Measurements from ENCODE around the gene TSBP1.

DNA sequence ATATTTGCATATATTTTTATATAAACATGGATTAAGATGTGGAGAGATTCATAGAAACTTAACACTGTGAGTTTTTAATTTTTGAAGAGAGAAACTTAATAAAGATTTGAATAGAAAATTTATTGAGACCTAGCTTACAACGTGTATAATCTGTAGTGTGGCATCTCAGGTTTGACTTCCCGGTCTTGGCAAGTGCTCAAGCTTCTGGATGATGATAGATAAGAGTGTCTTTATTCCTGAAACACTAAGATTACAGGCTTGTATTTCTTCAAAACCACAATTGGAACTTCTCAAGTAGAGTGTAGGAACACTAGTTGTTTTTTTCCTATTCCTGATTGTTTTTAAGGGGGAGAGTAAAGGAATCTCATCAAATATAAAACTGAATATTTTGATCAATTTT is 83.3 kb downstream of the TSBP1 start:
- TF ChIP-seq, protein P1, sequence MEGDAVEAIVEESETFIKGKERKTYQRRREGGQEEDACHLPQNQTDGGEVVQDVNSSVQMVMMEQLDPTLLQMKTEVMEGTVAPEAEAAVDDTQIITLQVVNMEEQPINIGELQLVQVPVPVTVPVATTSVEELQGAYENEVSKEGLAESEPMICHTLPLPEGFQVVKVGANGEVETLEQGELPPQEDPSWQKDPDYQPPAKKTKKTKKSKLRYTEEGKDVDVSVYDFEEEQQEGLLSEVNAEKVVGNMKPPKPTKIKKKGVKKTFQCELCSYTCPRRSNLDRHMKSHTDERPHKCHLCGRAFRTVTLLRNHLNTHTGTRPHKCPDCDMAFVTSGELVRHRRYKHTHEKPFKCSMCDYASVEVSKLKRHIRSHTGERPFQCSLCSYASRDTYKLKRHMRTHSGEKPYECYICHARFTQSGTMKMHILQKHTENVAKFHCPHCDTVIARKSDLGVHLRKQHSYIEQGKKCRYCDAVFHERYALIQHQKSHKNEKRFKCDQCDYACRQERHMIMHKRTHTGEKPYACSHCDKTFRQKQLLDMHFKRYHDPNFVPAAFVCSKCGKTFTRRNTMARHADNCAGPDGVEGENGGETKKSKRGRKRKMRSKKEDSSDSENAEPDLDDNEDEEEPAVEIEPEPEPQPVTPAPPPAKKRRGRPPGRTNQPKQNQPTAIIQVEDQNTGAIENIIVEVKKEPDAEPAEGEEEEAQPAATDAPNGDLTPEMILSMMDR (IDR thresholded peaks at IDR 0.05) = no peak
- TF ChIP-seq POLR2A (IDR thresholded peaks at IDR 0.05) = no peak
